HG03354 (cell line): ENCODE measurements around the gene PRRT2.
"Not testable (repeated sequence)": the region's sequence is repeated elsewhere in the genome, so short reads cannot be mapped to it uniquely, and the experiment has no call there.

Source experiments
- ATAC-seq: cut with Tn5 transposase; IDR thresholded peaks from one replicate; pipeline ENCODE4 v1.9.1; 2021; ENCODE audit warnings: mild to moderate bottlenecking; ENCODE audit not compliant: unreplicated experiment, poor library complexity, severe bottlenecking

Gene PRRT2

GRCh38 chr16:29825145-29826044 lies 13.4 kb downstream of the PRRT2 start:
- no peak for ATAC-seq

DNA sequence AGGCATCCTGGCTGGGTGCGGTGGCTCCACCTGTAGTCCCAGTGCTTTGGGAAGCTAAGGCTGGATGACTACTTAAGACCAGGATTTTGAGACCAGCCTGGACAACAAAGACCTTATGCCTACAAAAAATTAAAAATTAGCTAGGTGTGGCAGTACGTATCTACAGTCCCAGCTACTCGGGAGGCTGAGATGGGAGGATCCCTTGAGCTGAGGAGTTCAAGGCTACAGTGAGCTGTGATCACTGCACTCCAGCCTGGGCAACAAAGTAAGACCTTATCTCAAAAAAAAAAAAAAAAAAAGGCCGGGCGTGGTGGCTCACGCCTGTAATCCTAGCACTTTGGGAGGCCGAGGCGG lies 14.3 kb downstream of the PRRT2 start:
- no peak for ATAC-seq

- ATAC-seq, result no peak
These were observed 18.8 kb downstream of the PRRT2 start for GRCh38 chr16:29830774-29831173.

DNA sequence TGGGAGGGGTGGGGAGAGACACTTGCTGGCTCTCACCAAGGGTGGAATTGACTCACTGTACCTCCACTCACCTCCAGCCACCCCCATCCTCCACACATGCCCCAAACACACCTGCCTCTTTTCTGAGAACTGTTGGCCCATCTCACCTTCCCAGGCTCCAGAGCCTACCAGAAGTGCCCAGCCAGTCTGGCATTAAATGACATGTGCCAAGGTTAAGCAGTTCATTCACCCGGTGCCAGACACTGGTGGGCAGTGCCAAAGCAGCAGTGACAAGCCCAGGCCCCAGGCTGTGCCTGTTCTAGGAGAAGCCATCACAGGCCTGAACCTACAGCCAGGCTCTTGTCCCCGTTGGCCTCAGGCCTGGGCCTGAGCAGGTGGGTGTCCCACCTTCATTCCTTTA lies 19.5 kb downstream of the PRRT2 start:
- ATAC-seq, result no peak

DNA sequence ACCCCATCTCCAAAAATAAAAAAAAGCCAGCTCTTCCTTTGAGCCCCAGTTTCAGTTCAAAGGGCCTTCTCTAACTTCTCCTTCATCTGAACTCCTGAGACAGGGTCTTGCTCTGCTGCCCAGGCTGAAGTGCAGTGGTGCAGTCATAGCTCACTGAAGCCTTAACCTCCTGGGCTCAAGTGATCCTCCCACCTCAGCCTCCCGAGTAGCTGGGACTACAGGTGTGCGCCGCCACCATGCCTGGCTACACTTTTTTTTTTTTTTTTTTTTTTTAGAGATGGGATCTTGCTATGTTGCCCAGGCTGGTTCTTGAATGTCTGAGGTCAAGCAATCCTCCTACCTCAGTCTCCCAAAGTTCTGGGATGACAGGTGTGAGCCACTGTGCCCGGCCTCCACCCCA lies 21.2 kb downstream of the PRRT2 start:
- ATAC-seq, result not testable (repeated sequence)

DNA sequence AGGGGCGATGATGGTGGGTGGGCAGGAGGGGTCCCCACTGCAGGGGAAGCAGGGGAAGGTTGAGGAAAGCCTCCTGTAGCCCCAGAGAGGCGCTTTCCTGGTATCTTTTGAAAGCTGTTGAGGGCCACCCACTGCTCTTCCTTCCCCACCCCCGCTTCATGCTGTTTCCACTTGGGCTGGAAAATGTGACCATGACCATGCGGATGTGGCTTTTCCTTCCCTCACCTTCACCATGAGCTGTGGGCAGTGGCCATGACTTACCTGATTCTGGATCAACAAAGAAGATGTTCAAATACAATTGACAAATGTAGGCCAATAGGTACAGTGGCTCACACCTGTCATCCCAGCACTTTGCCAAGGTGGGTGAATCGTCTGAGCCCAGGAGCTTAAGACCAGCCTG lies 22.1 kb downstream of the PRRT2 start:
- no peak for ATAC-seq

DNA sequence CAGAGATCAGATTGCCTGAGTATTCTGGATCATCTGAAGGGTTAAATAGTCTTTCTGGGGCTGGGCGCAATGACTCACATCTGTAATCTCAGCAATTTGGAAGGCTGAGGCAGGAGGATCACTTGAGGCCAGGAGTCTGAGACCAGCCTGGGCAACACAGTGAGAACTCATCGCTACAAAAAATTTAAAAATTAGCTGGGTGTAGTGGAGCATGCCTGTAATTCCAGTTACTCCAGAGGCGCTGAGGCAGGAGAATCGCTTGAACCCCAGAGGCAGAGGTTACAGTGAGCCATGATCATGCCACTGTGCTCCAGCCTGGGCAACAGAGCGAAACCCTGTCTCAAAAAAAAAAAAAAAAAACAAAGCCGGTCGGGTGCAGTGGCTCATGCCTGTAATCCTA lies 23.9 kb downstream of the PRRT2 start:
- no peak for ATAC-seq

DNA sequence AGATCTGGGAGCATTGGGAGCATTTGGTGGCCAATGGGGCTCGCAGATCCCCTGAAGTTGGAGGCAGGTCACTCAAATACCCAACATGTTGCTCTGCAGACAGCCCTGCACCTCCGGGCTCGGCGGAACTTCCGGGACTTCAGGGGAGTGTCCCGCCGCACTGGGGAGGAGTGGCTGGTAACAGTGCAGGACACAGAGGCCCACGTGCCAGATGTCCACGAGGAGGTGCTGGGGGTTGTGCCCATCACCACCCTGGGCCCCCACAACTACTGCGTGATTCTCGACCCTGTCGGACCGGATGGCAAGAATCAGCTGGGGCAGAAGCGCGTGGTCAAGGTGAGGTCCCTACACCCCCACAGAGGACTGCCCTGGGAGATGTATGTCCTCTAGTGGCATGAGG lies 24.6 kb downstream of the PRRT2 start:
- ATAC-seq, result no peak

DNA sequence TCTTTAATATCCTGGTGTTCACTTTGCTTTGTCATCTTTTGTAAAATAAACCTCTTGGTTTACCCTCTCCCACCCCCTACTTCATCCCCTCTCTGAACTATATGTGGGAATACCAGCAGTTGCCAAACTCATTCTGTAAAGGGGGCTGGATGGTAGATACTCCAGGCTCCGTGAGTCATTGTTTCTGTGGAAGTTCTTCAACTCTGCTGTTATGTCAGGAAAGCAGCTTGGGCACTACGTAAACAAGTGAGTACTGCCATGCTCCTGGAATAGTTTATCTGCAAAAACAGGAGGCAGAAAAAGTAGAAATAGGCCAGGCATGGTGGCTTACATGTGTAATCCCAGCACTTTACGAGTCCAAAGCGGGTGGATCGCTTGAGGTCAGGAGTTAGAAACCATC lies 25.8 kb downstream of the PRRT2 start:
- no peak for ATAC-seq

GRCh38 chr16:29839822-29840221 lies 27.8 kb downstream of the PRRT2 start:
- no peak for ATAC-seq

DNA sequence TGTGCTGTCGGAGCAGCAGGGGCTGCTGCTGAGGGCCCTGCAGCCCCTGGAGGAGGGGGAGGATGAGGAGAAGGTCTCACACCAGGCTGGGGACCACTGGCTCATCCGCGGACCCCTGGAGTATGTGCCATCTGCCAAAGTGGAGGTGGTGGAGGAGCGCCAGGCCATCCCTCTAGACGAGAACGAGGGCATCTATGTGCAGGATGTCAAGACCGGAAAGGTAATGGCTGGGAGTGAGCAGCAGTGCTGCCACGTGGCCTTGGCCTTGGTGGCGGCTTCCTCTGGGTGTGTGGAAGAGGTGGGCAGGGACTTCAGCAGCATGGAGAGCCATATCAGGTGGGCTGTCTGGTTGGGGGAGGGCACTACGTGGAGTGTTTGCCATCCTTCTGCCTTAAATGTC lies 28.2 kb downstream of the PRRT2 start:
- ATAC-seq, result no peak

DNA sequence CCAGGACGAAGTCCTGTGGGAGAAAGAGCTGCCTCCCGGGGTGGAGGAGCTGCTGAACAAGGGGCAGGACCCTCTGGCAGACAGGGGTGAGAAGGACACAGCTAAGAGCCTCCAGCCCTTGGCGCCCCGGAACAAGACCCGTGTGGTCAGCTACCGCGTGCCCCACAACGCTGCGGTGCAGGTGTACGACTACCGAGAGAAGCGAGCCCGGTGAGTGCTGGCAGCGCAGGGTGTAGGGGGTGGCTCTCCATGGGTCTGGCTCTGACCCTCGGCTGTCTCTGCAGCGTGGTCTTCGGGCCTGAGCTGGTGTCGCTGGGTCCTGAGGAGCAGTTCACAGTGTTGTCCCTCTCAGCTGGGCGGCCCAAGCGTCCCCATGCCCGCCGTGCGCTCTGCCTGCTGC lies 29.6 kb downstream of the PRRT2 start:
- ATAC-seq, result no peak

DNA sequence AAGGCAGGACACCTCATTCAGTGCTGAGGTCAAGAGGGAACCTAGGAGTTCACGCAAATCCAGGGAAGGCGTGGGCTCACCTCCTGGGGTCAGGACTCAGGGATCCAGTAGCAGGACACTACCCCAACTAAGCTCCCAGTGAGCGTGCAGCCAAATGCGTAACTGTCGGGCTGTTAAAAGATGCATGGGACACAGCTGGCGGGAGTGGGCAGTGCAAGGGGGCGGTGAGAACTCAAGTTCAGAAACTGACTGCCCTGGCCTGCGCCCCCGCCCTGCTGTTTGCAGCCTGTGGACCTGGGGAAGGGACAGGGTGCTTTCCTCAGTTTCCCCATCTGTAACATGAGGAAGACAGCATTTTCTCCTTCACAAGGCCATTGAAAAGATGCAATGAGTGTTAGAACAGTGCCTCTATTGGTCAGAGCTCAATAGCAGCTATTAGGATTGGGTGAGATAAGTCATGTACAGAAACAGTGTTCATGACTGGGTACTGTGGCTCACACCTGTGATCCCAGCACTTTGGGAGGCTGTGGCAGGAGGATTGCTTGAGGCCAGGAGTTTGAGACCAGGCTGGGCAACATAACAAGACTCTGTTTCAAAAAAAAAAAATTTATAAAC lies 30.8 kb downstream of the PRRT2 start:
- ATAC-seq, result no peak

DNA sequence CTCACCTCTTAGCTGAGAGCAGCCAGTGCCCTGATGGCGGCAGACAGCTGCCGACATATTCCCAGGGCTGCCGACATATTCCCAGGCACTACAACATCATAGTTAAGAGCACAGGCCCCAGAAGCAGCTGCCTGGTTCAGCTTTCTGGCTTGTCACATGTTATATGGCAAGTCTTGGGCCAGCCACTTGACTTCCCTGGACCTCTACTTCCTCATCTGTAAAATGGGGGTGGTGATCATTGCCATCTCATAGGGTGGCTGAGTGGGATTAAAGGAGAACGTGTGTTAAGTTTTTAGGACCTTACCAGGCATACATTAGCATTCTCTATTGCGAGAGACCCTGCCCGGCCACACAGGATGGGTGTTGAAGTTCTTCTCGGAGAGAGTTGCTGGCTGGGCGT lies 31.9 kb downstream of the PRRT2 start:
- ATAC-seq, result no peak

DNA sequence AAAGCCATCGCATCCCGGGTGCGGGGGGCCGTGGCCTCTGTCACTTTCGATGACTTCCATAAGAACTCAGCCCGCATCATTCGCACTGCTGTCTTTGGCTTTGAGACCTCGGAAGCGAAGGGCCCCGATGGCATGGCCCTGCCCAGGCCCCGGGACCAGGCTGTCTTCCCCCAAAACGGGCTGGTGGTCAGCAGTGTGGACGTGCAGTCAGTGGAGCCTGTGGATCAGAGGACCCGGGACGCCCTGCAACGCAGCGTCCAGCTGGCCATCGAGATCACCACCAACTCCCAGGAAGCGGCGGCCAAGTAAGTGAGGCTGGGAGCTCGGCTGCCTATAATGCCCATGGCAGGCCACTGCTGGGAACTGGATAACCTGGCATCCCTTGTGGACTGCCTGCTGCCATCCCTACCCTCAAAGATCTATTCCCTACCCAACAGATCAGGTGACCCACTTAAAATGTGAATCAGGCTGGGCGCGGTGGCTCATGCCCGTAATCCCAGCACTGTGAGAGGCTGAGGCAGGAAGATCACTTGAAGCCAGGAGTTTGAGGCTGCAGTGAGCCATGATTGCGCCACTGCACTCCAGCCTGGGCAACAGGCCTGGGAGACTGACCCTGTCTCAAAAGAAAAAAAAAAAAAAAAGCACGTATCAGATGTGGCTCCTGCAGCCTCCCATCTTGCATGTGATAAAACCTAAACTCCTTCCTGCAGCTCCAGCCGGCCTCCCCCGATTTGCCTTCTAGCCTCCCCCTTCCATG lies 32.8 kb downstream of the PRRT2 start:
- no peak for ATAC-seq

DNA sequence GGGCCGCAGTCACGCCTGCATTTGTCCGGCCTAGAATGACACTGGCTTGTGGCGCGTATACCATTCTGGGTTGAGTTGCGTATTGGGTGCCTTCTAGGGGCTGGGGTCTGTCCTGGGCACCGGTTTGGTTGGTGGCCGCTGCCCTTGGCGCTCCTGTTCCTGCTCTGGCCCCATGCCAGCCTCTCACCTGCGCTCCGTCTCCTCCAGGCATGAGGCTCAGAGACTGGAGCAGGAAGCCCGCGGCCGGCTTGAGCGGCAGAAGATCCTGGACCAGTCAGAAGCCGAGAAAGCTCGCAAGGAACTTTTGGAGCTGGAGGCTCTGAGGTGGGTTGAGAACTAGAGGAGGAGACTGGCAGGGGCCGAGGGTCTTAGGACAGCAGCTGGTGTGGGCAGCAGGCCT lies 33.7 kb downstream of the PRRT2 start:
- ATAC-seq, result no peak

DNA sequence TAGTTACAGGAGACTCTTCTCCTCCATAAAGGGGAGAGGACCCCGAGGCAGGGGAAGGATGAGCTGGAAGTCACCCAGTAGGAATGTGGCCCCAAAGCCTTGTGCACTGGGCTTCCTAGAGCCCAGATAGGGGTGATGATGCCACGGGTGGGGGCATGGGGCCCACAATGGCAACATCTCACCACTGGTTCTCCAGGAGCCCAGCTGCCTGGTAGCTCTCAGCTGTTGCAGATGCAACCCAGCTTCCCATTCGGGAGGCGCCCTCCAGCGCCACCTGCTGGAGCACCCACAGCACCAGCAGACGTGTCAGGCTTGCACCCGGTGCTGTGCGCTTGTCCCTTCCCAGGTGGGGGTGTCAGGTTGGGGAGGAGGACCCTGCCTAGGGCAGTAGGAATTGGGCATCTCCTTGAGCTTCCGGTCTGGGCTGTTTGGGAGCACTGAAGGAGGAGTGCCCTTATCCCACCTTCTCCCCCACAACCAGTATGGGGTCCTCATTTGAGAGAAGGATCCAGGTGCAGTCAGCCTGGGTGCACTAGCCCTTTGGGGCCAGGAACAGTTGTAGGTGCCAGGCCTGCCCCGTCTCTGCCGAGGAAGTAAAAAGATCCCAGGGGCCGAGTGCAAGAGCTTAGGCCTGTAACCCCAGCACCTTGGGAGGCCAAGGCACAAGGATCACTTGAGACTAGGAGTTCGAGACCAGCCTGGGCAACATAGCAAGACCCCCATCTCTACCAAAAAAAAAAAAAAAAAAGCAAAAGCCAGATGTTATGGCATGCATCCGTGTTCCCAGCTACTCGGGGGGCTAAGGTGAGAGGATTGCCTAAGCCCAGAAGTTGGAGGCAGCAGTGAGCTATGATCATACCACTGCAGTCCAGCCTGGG lies 36.7 kb downstream of the PRRT2 start:
- no peak for ATAC-seq

DNA sequence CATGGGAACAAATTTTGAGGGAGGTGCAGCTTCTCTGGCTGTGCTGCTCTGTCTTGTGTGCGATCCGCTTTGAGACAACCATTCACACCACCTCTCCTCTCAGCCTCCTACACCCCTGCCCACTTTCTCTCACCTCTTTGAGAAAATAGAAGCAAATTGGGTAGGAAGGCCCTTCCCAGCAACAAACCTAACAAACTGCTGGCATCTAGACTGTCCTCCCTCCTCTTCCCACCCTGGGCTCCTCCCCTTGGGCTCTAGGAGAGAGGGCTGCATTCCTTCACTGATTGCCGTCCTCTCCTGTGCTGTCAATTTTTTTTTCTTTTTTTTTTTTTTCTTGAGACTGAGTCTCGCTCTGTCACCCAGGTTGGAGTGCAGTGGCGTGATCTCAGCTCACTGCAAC lies 37.5 kb downstream of the PRRT2 start:
- no peak for ATAC-seq

DNA sequence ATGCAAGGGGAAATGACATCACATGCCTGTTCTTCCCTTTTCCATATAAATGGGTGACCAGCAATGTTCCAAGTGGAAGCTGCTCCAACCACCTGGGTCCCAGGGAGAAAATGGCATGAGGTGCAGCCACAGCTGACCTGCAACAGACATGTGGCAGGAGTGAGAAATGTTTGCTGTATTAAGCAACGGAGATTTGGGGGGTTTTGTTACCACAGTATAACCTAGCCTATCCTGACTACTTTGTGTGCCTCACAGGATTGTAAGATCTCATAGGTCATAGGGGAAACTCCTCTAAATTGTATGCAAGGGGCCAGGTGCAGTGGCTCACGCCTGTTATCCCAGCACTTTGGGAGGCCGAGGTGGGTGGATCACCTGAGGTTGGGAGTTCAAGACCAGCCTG lies 39.0 kb downstream of the PRRT2 start:
- ATAC-seq, result no peak

DNA sequence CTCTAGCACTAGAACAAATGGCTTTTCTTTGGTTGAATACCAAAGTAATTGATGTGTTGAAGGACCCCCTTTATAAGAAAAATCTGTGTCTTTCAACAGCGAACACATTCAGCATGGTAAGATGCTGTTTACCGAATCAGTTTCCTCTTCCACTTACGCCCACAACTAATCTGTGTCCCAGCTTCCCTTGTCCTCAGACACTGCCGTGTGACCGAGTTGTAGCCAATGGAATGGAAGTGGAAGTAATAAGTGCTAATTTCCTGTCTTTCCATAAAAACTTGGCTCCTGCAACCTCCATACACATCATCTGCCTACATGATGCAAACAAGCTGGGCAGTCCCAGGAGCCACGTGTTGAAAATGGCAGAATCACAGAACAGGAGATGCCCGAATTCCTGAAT lies 40.7 kb downstream of the PRRT2 start:
- no peak for ATAC-seq
